DOHH2 (cell line): ENCODE measurements around the gene CCNE1.

ENCODE experiments used
- H3F3A ChIP-seq: fragments of 200-600 bp; sonication (generic), shearing (Covaris generic); 2 replicates; pipeline ENCODE4 v1.6.0; 2016; ENCODE audit warnings: antibody characterized with exemption, mild to moderate bottlenecking; ENCODE audit not compliant: control insufficient read depth, insufficient read depth
- H3K27ac ChIP-seq: fragments of 200-600 bp; sonication (generic); 2 replicates; pipeline ENCODE4 v1.5.1; 2014; ENCODE audit warnings: low read depth, mild to moderate bottlenecking, low read length, moderate library complexity
- H3K27me3 ChIP-seq: fragments of 200-600 bp; sonication (generic); 2 replicates; pipeline ENCODE4 v1.6.1; 2014; ENCODE audit warnings: mild to moderate bottlenecking, low read length, mixed read lengths; ENCODE audit not compliant: control insufficient read depth
- H3K36me3 ChIP-seq: fragments of 200-600 bp; sonication (generic); 2 replicates; pipeline ENCODE4 v1.6.1; 2014; ENCODE audit warnings: mild to moderate bottlenecking, low read length, moderate library complexity, mixed read lengths; ENCODE audit not compliant: control insufficient read depth
- H3K4me1 ChIP-seq: fragments of 200-600 bp; sonication (generic); 2 replicates; pipeline ENCODE4 v1.6.1; 2014; ENCODE audit warnings: mild to moderate bottlenecking, low read length, mixed read lengths; ENCODE audit not compliant: control insufficient read depth
- H3K4me2 ChIP-seq: fragments of 200-600 bp; sonication (generic); 2 replicates; pipeline ENCODE4 v1.6.0; 2014; ENCODE audit warnings: mild to moderate bottlenecking, low read length, moderate library complexity
- H3K4me3 ChIP-seq: fragments of 200-600 bp; sonication (generic); 2 replicates; pipeline ENCODE4 v1.5.1; 2014; ENCODE audit warnings: mild to moderate bottlenecking, low read length, mixed read lengths
- H3K79me2 ChIP-seq: fragments of 200-600 bp; sonication (generic); 2 replicates; pipeline ENCODE4 v1.6.1; 2014; ENCODE audit warnings: mild to moderate bottlenecking, low read length, mixed read lengths; ENCODE audit not compliant: control insufficient read depth
- H3K9me2 ChIP-seq: fragments of 200-600 bp; sonication (generic); replicated peaks from 2 replicates; pipeline ENCODE4 v1.6.1; 2014; ENCODE audit warnings: mild to moderate bottlenecking, low read length, mixed read lengths; ENCODE audit not compliant: control insufficient read depth
- H3K9me3 ChIP-seq: fragments of 200-600 bp; sonication (generic); 2 replicates; pipeline ENCODE4 v1.6.1; 2014; ENCODE audit warnings: antibody characterized with exemption, low read length, mixed read lengths; ENCODE audit not compliant: control insufficient read depth, insufficient read depth
- H4K20me1 ChIP-seq: fragments of 200-600 bp; sonication (generic); 2 replicates; pipeline ENCODE4 v1.6.0; 2014; ENCODE audit warnings: low read depth, mild to moderate bottlenecking, antibody characterized with exemption, low read length, moderate library complexity; ENCODE audit not compliant: control insufficient read depth, insufficient read depth
- CTCF ChIP-seq: fragments of 200-600 bp; sonication (generic); IDR thresholded peaks from one replicate; pipeline ENCODE4 v1.5.1; 2014; ENCODE audit warnings: antibody characterized with exemption, mild to moderate bottlenecking, low read depth, low read length; ENCODE audit not compliant: poor library complexity, severe bottlenecking
- EZH2phosphoT487 ChIP-seq: fragments of 200-600 bp; sonication (generic); IDR thresholded peaks from 2 replicates; pipeline ENCODE4 v1.6.1; 2017; ENCODE audit warnings: borderline replicate concordance, mild to moderate bottlenecking, antibody characterized with exemption, low read length, moderate library complexity, mixed read lengths

CCNE1 gene

GRCh38 chr19:29785955-29786589 lies 25.7 kb upstream of the CCNE1 start:
- no peaks in the 10 kb centered on the region for H3K79me2 ChIP-seq
- H3K9me2 ChIP-seq = no peaks in the 10 kb centered on the region
- no peaks in the 10 kb centered on the region for H3F3A ChIP-seq
- no peaks in the 10 kb centered on the region for H3K36me3 ChIP-seq
- H4K20me1 ChIP-seq = no peaks in the 10 kb centered on the region
- H3K9me3 ChIP-seq = no peaks in the 10 kb centered on the region
- H3K4me2 ChIP-seq = no peak overlapping the region
- no peak overlapping the region for H3K4me3 ChIP-seq
- H3K27me3 ChIP-seq = no peaks in the 10 kb centered on the region
- no peak overlapping the region for H3K27ac ChIP-seq
- no peak for TF ChIP-seq EZH2phosphoT487
- peak; percentile 59 for TF ChIP-seq CTCF
- H3K4me1 ChIP-seq = no peaks in the 10 kb centered on the region

- Histone ChIP-seq H3K4me3 (no peak overlapping the region), H3K79me2 (no peaks in the 10 kb centered on the region), H3K27me3 (no peaks in the 10 kb centered on the region), H3K4me1 (no peaks in the 10 kb centered on the region), H4K20me1 (no peaks in the 10 kb centered on the region), H3K4me2 (no peak overlapping the region), H3K9me3 (no peaks in the 10 kb centered on the region), H3K9me2 (no peaks in the 10 kb centered on the region), H3K27ac (no peak overlapping the region), H3K36me3 (no peaks in the 10 kb centered on the region), H3F3A (no peaks in the 10 kb centered on the region)
- TF ChIP-seq CTCF (no peak), EZH2phosphoT487 (no peak)
Measured at GRCh38 chr19:29787281-29787680, 24.5 kb upstream of the CCNE1 start.

GRCh38 chr19:29789007-29789406 lies 22.8 kb upstream of the CCNE1 start:
- Histone ChIP-seq H3K4me1 (no peaks in the 10 kb centered on the region), H3K9me3 (no peaks in the 10 kb centered on the region), H3K79me2 (no peaks in the 10 kb centered on the region), H3K36me3 (no peaks in the 10 kb centered on the region), H3K9me2 (no peaks in the 10 kb centered on the region), H4K20me1 (no peaks in the 10 kb centered on the region), H3K4me2 (no peak overlapping the region), H3K4me3 (no peak overlapping the region), H3K27ac (no peak overlapping the region), H3F3A (no peaks in the 10 kb centered on the region), H3K27me3 (no peaks in the 10 kb centered on the region)
- no peak for TF ChIP-seq EZH2phosphoT487
- TF ChIP-seq CTCF = no peak
